Measurements from ENCODE around the gene PIGU.

PIGU gene

GRCh38 chr20:34629342-34629741, 47.5 kb downstream of the PIGU start:
- ChIA-PET POLR2A (no interaction called here), CTCF (interaction anchor here (0.7 kb wide), 1 partner anchor 52 kb away, joined by 3 read pairs; no protein-coding TSS in a partner anchor)
- Histone ChIP-seq H3K36me3 (ENCODE audit: control insufficient read depth in 2 of 2, insufficient read depth in 1 of 2, low read length in 2 of 2) (peaks cover 8% of the 10 kb centered on the region in 2 experiments; a peak in 2 of 3 replicates), H3K9me3 (ENCODE audit: control insufficient read depth, insufficient read depth, low read depth, low read length) (no peaks in the 10 kb centered on the region), H3K27ac (ENCODE audit: extremely low read depth, low read depth, low read length) (no peak overlapping the region), H3K4me3 (ENCODE audit: low read depth, low read length) (no peak overlapping the region), H3K4me1 (ENCODE audit: control insufficient read depth, insufficient read depth, low read length) (peaks cover 13% of the 10 kb centered on the region)
- TF ChIP-seq SCRT1 (tag by site-specific recombination; IDR thresholded peaks at IDR 0.05; ENCODE audit: borderline replicate concordance) (no peak), OSR2 (tag by site-specific recombination; IDR thresholded peaks at IDR 0.05) (peak; percentile 62), ZNF391 (tag by site-specific recombination; IDR thresholded peaks at IDR 0.05; ENCODE audit: borderline replicate concordance, low read depth) (no peak), YY2 (tag by site-specific recombination; IDR thresholded peaks at IDR 0.05) (no peak), ZNF449 (tag by site-specific recombination; IDR thresholded peaks at IDR 0.05) (peak; percentile 99), MYNN (tag by site-specific recombination; IDR thresholded peaks at IDR 0.05; ENCODE audit: borderline replicate concordance) (no peak), ZNF24 (tag by site-specific recombination; IDR thresholded peaks at IDR 0.05) (no peak), ZNF416 (tag by site-specific recombination; IDR thresholded peaks at IDR 0.05) (no peak)

GRCh38 chr20:34628026-34628425, 48.9 kb downstream of the PIGU start:
- no peak overlapping the region for H3K4me3 ChIP-seq (ENCODE audit: low read depth, low read length)
- peaks cover 13% of the 10 kb centered on the region for H3K4me1 ChIP-seq (ENCODE audit: control insufficient read depth, insufficient read depth, low read length)
- no peaks in the 10 kb centered on the region for H3K9me3 ChIP-seq (ENCODE audit: control insufficient read depth, insufficient read depth, low read depth, low read length)
- H3K36me3 ChIP-seq (ENCODE audit: control insufficient read depth in 2 of 2, insufficient read depth in 1 of 2, low read length in 2 of 2) = peaks cover 0 to 5% of the 10 kb centered on the region in 2 experiments; a peak in 1 of 3 replicates
- TF ChIP-seq GLIS1 (tag by site-specific recombination; IDR thresholded peaks at IDR 0.05) = no peak
- TF ChIP-seq ZNF692 (tag by site-specific recombination; IDR thresholded peaks at IDR 0.05) = no peak
- peak; percentile 98 for TF ChIP-seq ZNF121 (tag by site-specific recombination; IDR thresholded peaks at IDR 0.05)
- no peak for TF ChIP-seq ZNF350 (tag by site-specific recombination; IDR thresholded peaks at IDR 0.05)
- no peak for TF ChIP-seq ZNF132 (tag by site-specific recombination; IDR thresholded peaks at IDR 0.05; ENCODE audit: borderline replicate concordance)
- TF ChIP-seq ZIC2 (tag by site-specific recombination; IDR thresholded peaks at IDR 0.05) = no peak
- 0 out of 2 replicates have a peak, but pooled peaks have one; percentile 9 for TF ChIP-seq ZNF335 (tag by site-specific recombination; conservative IDR thresholded peaks at IDR 0.05)
- no peak for TF ChIP-seq FEZF1 (tag by site-specific recombination; IDR thresholded peaks at IDR 0.05)
- TF ChIP-seq ZNF114 (tag by site-specific recombination; IDR thresholded peaks at IDR 0.05) = no peak
- no peak for TF ChIP-seq ZNF621 (tag by site-specific recombination; IDR thresholded peaks at IDR 0.05)
- TF ChIP-seq ZFHX2 (tag by site-specific recombination; conservative IDR thresholded peaks at IDR 0.05) = no peak
- no peak for TF ChIP-seq SP2 (tag by site-specific recombination; IDR thresholded peaks at IDR 0.05)
- no peak for TF ChIP-seq ZNF785 (tag by site-specific recombination; IDR thresholded peaks at IDR 0.05)
- TF ChIP-seq ZNF133 (tag by site-specific recombination; IDR thresholded peaks at IDR 0.05) = no peak
- POLR2A ChIA-PET = no interaction called here
- H3K27ac ChIP-seq (ENCODE audit: extremely low read depth, low read depth, low read length) = peak overlapping the region; percentile 45; the same call in 1 of the 2 replicates
- CTCF ChIA-PET = no interaction called here

GRCh38 chr20:34627458-34627857, 49.4 kb downstream of the PIGU start:
- Histone ChIP-seq H3K27ac (ENCODE audit: extremely low read depth, low read depth, low read length) (no peak overlapping the region), H3K36me3 (ENCODE audit: control insufficient read depth in 2 of 2, insufficient read depth in 1 of 2, low read length in 2 of 2) (peaks cover 0 to 4% of the 10 kb centered on the region in 2 experiments; a peak in 1 of 3 replicates), H3K4me3 (ENCODE audit: low read depth, low read length) (no peak overlapping the region), H3K9me3 (ENCODE audit: control insufficient read depth, insufficient read depth, low read depth, low read length) (no peaks in the 10 kb centered on the region), H3K4me1 (ENCODE audit: control insufficient read depth, insufficient read depth, low read length) (peaks cover 13% of the 10 kb centered on the region)
- POLR2A ChIA-PET = no interaction called here
- CTCF ChIA-PET = no interaction called here
- no peak for TF ChIP-seq HOXC10 (CRISPR knock-in tag; IDR thresholded peaks at IDR 0.05)
- peak; percentile 69; the same call in 1 of the 2 replicates for TF ChIP-seq ZNF843 (tag by site-specific recombination; IDR thresholded peaks at IDR 0.05)
- peak; percentile 58; the same call in 1 of the 2 replicates for TF ChIP-seq IKZF3 (tag by site-specific recombination; IDR thresholded peaks at IDR 0.05)
- TF ChIP-seq ZNF175 (tag by site-specific recombination; IDR thresholded peaks at IDR 0.05) = no peak
- peak; percentile 57 for TF ChIP-seq SP7 (tag by site-specific recombination; IDR thresholded peaks at IDR 0.05)
- TF ChIP-seq EGR2 (tag by site-specific recombination; IDR thresholded peaks at IDR 0.05; ENCODE audit: low read depth) = no peak
- TF ChIP-seq ZNF362 (tag by site-specific recombination; IDR thresholded peaks at IDR 0.05) = peak; percentile 53
- peak; percentile 18; the same call in 1 of the 2 replicates for TF ChIP-seq MZF1 (tag by site-specific recombination; IDR thresholded peaks at IDR 0.05; ENCODE audit: borderline replicate concordance)
- TF ChIP-seq ZNF561 (tag by site-specific recombination; IDR thresholded peaks at IDR 0.05; ENCODE audit: borderline replicate concordance) = 0 out of 2 replicates have a peak, but pooled peaks have one; percentile 18
- TF ChIP-seq ZNF366 (tag by site-specific recombination; conservative IDR thresholded peaks at IDR 0.05) = peak; percentile 56

Measured in HEK293 (cell line).